Nephron progenitor cell (in vitro differentiated cells): ENCODE data around the gene ZNF14.

Source experiments
- DNase-seq: peaks from one replicate; pipeline ENCODE4 v3.0.0; 2021
- H3K27ac Mint-ChIP-seq: 2 replicates; pipeline ENCODE4 v1.8.0; 2021; ENCODE audit warnings: mild to moderate bottlenecking, moderate library complexity, mixed read lengths
- H3K27me3 Mint-ChIP-seq: 2 replicates; pipeline ENCODE4 v1.8.0; 2021; ENCODE audit warnings: mild to moderate bottlenecking, low read depth, mixed read lengths; ENCODE audit not compliant: poor library complexity
- H3K36me3 Mint-ChIP-seq: 2 replicates; pipeline ENCODE4 v1.8.0; 2021; ENCODE audit warnings: low read depth, mixed read lengths
- H3K4me1 Mint-ChIP-seq: 2 replicates; pipeline ENCODE4 v1.8.0; 2021; ENCODE audit warnings: mixed read lengths
- H3K4me3 Mint-ChIP-seq: 2 replicates; pipeline ENCODE4 v1.8.0; 2021; ENCODE audit warnings: mild to moderate bottlenecking, moderate library complexity, mixed read lengths
- H3K9me3 Mint-ChIP-seq: 2 replicates; pipeline ENCODE4 v1.8.0; 2021; ENCODE audit warnings: mild to moderate bottlenecking, moderate library complexity, mixed read lengths
- CTCF ChIP-seq: fragments of 200-600 bp; sonication (generic); IDR thresholded peaks from 2 replicates; pipeline ENCODE4 v1.5.0; 2021; ENCODE audit warnings: antibody characterized with exemption

The ZNF14 gene

GRCh38 chr19:19661675-19662251 lies 71.1 kb downstream of the ZNF14 start:
- peak overlapping the region; percentile 93 for H3K4me3 Mint-ChIP-seq
- no peak for DNase-seq
- peaks cover 17% of the 10 kb centered on the region for H3K36me3 Mint-ChIP-seq
- H3K27me3 Mint-ChIP-seq, result no peaks in the 10 kb centered on the region
- H3K4me1 Mint-ChIP-seq, result peaks cover 20% of the 10 kb centered on the region
- peak overlapping the region; percentile 89 for H3K27ac Mint-ChIP-seq
- H3K9me3 Mint-ChIP-seq, result peaks cover 10% of the 10 kb centered on the region
- TF ChIP-seq CTCF, result no peak

DNA sequence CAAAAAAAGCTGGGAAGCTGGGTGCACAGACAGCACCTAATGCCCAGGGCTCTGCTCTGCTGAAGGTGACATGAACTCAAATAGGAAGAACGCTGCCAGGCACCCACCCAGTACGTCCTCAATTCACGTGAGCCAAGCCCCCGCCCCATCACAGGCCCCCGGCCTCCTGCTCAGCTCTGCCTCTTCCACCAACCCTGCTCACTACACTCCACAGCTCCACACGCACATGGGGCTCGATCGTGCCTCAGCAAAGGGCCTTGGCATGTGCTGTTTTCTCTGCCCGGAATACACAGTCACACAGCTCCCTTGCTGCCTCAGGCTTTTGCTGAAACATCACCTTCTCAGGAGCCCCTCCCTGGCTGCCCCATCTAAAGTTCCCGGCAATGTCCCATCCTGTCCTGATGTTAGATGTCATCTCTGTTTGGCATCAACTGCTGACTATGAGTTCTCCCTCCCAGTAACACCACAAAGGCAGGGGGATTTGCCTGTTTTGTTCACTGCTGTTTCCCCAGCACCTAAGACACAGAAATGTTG lies 71.7 kb downstream of the ZNF14 start:
- H3K4me3 Mint-ChIP-seq, result peak overlapping the region; percentile 93

More for the DNA sequence above, 71.7 kb downstream of the ZNF14 start:
- Mint-ChIP-seq H3K27ac (peak overlapping the region; percentile 89), H3K4me1 (peaks cover 20% of the 10 kb centered on the region), H3K9me3 (peaks cover 10% of the 10 kb centered on the region), H3K27me3 (no peaks in the 10 kb centered on the region), H3K36me3 (peaks cover 17% of the 10 kb centered on the region)
- no peak for DNase-seq
- no peak for TF ChIP-seq CTCF
